Stimulated activated CD4-positive, alpha-beta T cell treated with anti-CD3 and anti-CD28 coated beads, TNF-alpha, amount 100 ng/mL, for 48 hours (primary cell): ENCODE data around the gene POLD1.

Source experiments
- DNase-seq, 3 donors: peaks; one replicate each; pipeline ENCODE4 v3.0.0-alpha.2; 2020; ENCODE audit warnings: low read depth in 3 of 3

POLD1 gene

DNA sequence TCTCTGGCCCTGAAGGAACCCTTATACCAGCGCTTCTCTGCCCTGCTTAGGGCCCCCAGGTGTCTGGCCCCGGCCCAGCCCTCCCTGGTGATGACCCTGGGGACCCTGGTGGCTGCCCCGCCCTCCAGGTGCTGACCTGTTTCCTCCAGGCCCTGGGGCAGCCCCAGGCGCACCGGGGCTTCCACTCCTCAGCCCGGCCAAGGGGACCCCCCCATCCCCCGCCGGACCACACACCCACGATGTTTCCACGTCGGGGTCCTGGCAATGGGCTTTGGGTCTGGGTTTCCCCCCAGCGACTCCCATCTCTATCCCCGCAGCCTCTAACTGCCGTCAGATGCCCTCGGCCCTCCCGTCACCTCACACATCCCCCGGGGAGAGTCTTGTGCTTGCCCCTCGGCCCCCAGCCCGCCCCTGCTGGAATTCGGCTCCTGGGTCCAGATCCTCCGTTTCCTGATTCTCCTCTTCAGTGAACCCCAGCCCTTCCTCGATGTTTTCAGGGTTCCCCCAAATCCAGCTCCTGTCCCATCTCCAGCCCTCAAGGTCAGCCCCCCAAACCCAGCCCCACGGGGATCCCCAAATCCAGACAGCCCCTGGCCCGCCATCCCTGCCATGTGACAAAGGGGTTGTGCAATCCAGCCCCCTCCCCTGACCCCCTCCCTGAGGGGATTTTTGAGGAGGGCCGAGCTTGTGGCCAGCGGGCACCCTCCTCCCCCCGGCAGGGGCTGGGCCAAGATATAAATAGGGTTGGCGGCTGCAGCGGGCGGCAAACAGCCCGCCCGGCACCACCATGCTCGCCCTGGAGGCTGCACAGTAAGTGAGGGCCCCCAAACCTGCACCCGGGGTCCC, 34.3 kb downstream of the POLD1 start, which contains the start of gene SPIB:
Gene SPIB, plus strand, starts transcription at position 763 of the 846 bp plus-strand sequence. Its CDS starts 25 bp downstream, at position 788.
- DNase-seq, result no peak

DNA sequence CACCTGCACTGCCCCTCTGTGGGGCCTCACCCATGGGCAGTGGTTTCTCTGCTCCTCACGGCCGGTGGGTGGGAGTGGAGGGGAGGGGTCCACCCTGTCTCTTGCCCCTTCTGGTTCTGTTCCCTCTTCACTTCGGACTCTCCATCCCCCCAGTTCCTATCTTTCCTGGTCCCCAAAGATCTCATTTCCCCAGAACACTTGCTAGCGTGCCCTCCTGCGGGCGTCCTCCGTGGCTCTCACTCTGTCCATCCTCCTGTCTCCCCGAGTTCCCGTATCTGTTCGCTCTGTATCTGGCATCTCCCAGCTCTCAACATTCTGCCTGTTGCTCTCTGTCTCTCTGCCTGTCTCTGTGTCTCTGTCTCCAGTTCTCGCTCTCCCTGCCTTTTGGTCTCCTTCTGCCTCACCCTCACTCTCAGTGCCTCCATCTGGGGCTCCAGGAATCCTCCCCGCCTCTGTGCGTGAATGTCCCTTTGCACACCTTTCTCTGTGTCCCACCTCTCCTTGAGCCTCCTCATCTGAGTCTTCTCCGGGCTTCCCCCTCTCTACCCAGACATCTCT, 35.0 kb downstream of the POLD1 start:
- no peak for DNase-seq

DNA sequence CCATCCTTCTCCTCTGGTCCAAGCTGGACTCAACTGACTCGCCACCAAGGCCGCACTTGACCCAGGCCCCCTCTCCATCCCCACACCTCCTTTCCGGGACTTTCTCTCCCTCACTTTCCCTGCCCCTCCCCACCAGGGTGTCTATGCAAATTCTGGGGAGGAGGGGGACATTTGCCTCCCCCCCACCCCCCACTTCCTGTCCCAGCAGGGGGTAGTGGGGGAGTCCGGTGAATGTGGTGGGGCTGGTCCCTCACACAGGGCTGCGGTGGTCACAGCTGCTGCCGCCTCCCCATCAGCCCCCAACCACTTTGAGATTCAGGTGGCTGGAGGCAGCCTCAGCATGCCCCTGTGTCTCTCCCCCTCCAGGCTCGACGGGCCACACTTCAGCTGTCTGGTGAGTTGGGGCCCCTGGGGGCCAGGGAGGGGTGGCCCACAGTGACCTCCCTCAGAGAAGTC, 35.5 kb downstream of the POLD1 start:
- no peak for DNase-seq

DNA sequence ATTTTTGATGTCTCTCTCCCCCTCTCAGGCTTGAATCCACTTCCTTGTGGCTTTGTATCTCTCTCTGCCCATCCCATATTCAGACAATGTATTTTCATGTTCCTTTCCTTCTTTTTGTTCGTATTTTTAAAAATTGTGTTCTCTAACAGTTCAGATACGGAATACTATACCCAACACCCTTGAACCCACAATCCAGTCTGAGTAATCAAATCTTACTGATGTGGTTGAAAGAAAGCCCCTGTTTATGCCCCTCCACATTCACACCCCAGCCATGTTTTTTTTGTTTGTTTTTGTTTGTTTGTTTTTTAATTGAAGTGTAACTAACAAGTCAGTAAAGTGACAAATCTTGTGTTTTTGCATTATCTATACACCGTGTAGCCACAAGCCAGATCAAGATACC, 36.0 kb downstream of the POLD1 start:
- DNase-seq, result no peak

DNA sequence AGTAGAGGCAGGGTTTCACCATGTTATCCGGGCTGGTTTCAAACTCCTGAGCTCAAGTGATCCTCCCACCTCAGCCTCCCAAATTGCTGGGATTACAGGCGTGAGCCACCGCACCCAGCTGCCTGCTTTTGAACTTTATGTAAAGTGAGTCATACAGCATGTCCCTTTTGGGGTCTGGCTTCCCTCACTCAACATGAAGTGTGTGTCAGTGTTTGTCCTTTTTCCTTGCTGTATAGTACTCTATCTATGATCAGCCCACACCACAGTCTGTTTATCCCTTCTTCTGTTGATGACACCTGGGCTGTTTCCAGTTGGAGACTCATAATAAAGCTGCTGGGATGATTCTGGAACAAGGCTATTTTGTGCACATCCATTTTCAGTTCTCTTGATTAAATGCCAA, 36.7 kb downstream of the POLD1 start:
- no peak for DNase-seq

DNA sequence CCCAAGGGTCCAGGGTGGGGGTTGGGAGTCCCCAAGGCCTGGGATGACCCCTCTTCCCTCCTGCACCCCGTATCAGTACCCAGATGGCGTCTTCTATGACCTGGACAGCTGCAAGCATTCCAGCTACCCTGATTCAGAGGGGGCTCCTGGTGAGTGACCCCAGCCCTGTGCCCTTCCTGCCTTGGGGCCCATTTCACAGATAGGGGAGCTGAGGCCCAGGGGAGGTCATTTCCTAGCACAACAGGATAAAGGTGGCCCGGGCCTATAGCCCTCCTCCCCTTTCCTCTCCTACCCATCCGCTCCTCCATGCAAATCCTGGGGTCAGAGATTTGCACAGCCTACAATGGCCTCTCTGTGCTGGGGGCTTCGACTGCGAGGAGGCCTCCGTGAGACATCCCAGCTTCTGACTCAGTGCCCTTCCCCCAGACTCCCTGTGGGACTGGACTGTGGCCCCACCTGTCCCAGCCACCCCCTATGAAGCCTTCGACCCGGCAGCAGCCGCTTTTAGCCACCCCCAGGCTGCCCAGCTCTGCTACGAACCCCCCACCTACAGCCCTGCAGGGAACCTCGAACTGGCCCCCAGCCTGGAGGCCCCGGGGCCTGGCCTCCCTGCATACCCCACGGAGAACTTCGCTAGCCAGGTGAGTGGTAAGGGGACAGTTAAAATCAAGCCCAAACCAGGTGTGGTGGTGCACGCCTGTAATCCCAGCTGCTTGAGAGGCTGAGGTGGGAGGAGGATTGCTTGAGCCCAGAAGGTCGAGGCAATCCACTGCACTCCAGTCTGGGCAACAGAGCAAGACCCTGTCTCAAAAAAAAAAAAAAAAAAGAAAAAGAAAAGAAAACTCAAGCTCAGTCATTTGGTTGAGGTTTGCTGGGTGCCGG, 38.5 kb downstream of the POLD1 start:
- DNase-seq, result no peak

DNA sequence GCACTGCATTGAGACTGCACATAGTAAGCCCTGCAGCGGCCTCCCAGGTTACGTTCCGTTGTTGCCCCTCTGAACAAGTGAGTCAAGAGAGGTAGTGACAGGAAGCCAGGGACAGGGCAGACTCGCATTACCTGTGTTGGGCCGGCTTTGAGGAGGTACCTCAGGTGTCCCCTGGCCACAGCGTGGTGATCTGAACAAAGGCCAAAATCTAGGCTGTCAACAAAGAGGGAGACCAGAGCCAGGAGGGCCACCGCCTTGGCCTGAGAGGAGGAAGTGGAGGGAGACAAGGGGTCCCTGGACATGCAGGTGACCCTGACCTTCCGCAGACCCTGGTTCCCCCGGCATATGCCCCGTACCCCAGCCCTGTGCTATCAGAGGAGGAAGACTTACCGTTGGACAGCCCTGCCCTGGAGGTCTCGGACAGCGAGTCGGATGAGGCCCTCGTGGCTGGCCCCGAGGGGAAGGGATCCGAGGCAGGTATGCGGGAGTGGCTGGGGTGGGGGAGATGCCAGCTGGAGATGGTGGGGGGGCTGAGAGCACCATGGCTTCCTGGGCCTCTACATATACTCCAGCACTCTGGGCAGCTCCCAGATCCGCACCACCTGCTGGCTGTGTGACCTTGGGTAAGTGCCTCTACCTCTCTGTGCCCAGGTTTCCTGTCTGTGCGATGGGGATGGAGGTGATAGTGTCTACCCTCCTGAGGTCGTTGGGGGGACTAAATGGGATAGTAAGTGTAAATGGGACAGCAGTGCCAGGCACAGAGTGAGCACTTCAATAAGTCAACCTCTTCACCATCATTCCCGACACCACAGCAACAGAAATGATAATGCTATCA, 39.3 kb downstream of the POLD1 start:
- DNase-seq, result no peak

DNA sequence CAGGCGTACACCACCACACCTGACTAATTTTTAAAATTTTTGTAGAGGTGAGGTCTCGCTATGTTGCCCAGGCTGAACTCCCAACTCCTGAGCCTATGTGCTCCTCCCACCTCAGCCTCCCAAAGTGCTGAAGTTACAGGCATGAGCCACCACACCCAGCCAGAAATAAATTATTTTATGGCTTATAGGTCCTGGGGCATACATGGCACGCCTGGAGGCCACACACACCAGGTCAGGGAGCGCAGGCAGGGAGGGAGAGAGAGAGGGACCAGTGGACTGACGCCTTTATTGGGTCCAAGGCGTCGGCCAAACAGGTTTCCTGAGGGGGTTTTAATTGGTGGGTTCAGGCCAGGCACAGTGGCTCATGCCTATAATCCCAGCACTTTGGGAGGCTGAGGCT, 41.4 kb downstream of the POLD1 start:
- no peak for DNase-seq

DNA sequence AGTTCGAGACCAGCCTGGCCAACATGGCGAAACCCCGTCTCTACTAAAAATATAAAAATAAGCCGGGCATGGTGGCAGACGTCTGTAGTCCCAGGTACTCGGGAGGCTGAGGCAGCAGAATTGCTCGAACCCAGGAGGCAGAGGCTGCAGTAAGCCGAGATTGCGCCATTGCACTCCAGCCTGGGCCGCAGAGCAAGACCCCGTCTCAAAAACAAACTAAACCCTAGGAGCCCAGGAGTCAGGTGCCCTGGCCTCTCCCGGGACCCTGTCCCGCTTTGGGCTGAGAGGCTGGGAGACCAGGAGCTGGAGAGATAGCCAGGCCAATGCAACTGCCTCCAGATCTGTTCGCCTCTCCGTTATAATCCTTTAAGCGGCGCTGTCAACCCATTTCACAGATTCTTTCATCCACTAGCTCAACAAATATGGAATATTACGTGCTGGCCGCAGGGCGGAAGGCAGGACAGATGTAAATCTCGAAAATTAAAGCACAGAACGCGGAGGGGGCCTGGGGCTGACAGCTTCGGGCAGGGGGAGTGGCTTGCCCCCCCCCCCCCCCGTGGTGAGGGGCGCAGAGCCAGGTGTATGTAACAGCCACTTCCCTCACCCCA, 43.3 kb downstream of the POLD1 start:
- no peak for DNase-seq

DNA sequence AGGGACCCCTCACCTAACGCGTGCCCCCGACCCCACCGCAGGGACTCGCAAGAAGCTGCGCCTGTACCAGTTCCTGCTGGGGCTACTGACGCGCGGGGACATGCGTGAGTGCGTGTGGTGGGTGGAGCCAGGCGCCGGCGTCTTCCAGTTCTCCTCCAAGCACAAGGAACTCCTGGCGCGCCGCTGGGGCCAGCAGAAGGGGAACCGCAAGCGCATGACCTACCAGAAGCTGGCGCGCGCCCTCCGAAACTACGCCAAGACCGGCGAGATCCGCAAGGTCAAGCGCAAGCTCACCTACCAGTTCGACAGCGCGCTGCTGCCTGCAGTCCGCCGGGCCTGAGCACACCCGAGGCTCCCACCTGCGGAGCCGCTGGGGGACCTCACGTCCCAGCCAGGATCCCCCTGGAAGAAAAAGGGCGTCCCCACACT, 43.9 kb downstream of the POLD1 start:
- peak in 2 of 3 donors; percentile 18 to 19 for DNase-seq

DNA sequence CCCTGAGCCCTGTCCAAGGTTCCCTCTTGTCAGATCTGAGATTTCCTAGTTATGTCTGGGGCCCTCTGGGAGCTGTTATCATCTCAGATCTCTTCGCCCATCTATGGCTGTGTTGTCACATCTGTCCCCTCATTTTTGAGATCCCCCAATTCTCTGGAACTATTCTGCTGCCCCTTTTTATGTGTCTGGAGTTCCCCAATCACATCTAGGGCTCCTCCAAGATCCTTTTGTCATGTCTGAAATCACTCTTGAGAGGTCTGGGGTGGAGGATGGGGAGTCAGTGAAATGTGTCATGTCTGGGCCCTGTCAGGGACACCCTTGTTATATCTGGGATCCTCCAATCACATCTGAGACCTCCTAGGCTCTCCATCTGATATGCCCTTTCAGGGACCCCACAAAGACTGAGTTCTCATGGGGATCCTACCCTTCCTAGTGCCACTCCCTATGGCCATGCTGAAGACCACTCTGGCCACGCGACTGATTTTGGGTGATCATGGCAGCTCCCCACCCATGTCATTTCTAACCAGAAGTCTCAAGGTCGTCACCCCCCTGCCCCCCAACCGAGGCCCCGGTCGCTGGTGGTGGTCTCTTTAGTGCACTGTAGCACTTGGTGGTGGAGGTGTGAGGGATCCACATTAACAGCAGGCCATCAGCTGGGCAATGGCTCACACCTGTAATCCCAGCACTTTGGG, 44.8 kb downstream of the POLD1 start:
- no peak for DNase-seq

DNA sequence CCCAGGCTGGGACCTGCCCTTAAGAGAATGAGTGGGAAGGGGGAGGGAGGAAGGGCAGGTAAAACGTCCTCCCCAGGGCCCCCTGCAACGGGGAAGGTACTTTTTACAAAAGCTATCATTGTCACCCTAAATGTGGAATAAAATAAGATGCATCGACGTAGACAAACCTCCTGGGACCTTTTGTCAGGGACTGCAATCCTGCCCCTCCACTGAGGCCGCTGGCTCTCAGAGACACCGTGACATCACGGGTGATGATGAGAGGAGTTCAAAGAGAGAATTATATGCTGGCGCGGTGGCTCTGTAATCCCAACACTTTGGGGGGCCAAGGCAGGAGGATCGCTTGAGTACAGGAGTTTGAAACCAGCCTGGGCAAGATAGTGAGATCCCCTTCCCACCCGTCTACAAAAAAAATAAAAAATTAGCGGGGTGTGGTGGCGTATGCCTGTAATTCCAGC, 46.8 kb downstream of the POLD1 start:
- no peak for DNase-seq

DNA sequence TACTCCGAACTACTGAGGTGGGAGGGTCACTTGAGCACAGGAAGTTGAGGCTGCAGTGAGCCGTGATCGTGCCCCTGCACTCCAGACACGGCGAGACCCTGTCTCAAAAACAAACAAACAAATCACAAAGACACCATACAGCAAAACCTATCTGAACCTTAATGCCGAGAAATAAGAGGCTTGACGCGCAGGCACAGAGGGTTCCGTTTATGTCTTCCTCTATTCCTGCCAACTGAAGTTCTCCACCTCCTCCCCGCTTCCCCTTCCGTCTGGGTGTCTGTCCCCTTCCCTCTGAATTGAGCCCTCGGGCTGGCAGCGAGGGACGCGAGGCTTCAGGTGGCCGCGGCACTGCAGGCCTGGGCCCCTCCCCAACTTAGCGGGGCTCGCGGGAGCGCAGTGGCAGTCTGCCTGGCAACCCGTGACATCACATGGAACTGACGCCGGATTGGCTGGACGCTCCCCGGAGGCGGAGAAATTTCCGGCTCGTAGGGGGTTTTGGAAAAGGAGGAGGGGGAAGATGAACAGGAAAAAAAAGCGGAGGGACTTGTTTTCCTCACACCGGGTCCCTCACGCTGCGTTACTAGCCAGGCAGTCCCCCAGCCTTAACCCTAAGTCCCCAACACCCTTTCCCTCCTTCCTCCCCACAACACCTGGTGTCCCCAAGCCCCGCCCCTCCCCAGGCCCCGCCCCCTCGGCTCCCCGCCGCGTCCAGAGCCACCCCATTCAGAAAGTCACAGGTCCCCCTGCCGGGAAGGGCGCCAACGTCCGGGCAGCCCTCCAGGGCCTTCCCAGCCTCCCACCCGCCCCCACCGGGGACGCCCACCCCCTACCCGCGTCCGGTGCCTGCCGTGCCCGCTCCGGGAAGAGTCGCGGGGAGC, 47.4 kb downstream of the POLD1 start:
- DNase-seq, result peak; percentile 73 to 77 (median 76)

DNA sequence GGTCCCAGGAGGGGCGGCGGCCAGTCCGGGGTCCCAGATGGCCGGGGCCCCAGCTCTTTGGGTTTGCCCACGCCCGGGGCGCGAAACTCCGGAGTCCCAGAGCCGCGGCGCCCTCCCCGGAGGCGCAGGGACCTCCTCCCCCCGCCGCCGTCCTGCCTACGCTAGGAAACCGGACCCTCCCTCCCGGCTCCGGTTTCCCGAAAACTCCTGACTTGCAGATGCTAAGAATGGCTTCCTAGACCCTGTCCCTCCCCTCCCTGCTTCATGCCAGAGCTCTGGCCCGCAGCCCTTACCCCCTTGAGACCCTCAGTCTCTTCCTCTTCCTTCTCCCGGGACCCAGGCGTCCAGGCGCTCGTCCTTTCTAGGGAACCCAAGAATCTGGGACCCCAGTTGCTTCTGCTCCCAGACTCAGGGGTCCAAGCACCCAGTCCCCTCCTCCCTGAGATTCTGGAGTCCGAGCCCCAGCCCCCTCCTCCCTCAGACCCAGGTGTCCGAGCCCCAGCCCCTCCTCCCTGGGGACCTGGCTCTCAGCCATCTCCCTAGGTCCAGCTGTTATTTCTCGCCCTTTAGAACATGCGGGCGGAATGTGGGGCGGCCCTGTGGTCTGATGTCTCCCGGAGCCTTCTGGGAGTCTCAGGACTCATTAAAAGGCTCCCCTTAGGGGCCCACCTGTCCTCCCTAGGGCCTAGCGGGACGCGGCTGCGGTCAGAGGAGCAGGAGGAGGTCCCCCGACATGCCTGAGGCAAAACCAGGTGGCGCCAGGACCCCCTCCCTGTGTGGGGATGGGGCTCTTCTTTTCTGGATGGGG, 48.3 kb downstream of the POLD1 start, which contains the start of gene MYBPC2:
Gene MYBPC2, plus strand, starts transcription at position 672 of the 808 bp plus-strand sequence. Its CDS starts 62 bp downstream, at position 734.
- DNase-seq, result no peak

DNA sequence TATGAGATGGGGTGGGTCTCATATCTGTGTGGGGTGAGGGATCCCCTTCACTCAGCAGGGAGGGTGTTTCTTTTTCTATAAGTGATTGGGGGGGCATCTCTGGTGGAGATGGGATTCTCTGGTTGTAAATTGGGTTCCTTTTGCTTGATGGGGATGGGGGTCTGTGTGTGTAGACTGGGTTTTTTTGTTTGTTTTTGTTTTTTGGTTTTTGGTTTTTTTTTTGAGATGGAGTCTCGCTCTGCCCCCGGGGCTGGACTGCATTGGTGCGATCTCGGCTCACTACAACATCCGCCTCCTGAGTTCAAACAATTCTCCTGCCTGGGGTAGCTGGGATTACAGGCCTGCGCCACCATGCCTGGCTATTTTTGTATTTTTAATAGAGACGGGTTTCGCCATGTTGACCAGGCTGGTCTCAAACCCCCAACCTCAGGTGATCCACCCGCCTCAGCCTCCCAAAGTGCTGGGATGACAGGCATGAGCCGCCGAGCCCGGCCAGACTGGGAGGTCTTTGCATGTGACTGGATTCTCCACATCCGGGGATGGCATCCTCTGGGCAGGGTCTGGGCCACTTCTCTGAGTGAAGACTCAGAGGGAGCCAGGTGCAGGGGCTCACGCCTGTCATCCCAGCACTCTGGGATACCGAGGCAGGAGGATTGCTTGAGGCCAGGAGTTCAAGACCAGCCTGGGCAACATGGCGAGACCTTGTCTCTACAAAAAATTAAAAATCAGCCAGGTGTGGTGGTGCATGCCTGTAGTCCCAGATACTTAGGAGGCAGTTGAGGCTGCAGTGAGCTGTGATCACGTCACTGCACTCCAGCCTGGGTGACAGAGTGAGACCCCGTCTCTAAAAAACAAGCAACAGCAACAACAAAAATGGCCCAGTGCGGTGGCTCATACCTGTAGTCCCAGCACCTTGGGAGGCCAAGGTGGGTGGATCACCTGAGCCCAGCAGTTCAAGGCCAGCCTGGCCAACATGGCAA, 49.3 kb downstream of the POLD1 start:
- DNase-seq, result no peak

DNA sequence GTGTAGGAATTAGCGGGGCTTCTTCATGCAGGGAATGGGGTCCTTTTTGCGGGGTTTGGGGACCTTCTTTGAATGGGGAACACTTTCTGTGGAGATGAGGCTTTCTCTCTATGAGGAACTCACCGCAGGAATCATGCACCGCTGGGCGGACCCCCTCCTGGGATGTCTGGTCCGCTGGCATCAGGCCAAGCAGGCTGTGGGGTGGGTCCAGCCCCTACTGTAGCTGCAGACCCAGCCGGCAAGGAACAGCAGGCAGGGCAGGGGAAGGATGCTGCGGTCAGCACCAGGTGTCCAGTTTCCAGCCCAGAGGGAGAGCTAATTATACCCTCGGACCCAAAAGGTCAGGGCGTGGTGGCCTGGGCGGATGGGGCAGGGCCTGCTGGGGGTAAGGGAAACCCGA, 50.4 kb downstream of the POLD1 start:
- DNase-seq, result no peak

DNA sequence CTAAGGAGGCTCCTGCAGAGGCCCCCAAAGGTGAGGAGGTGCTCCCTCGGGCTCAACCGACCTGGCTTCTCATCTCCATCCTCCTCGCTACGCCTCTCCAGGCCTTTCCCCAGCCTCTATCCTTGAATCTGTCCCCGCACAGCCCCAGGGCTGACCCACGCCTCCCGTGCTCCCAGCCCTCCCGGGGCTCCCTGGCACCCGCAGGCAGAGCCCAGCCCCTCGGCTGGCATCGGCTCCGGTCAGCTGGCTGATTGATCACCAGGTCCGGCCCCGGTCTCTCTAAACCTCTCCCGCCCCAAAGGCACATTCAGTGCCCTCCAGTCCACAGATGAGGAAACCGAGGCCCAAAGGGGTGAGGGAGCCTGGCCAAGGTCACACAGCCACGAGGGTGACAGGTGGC, 51.1 kb downstream of the POLD1 start:
- no peak for DNase-seq
